ENCODE data around the gene CYP3A5.
"Not testable (repeated sequence)": the region's sequence is repeated elsewhere in the genome, so short reads cannot be mapped to it uniquely, and the experiment has no call there.

CYP3A5 gene

GRCh38 chr7:99653754-99654153 lies 26.0 kb downstream of the CYP3A5 start:
- Histone ChIP-seq H3K4me3 (ENCODE audit: low read length) (no peak overlapping the region), H3K4me2 (ENCODE audit: low read depth, low read length) (no peak overlapping the region), H2AFZ (ENCODE audit: low read length) (no peak overlapping the region), H4K20me1 (ENCODE audit: insufficient read depth, low read length) (no peaks in the 10 kb centered on the region), H3F3A (ENCODE audit: insufficient read depth, low read length) (no peaks in the 10 kb centered on the region), H3K9me2 (replicated peaks; ENCODE audit: insufficient read depth, low read length) (no peaks in the 10 kb centered on the region), H3K9me3 (replicated peaks; ENCODE audit: insufficient read depth, low read length) (no peaks in the 10 kb centered on the region), H3K4me1 (ENCODE audit: low read length) (no peaks in the 10 kb centered on the region), H3K9ac (ENCODE audit: low read length) (no peak overlapping the region), H3K79me2 (ENCODE audit: low read length) (no peaks in the 10 kb centered on the region), H3K27ac (ENCODE audit: low read length) (no peak overlapping the region), H3K36me3 (replicated peaks; ENCODE audit: insufficient read depth, low read length) (no peaks in the 10 kb centered on the region), H3K27me3 (replicated peaks; ENCODE audit: insufficient read depth, low read length) (no peaks in the 10 kb centered on the region)
- no peak for TF ChIP-seq EZH2phosphoT487 (IDR thresholded peaks at IDR 0.05; ENCODE audit: low read length)
- TF ChIP-seq CTCF (IDR thresholded peaks at IDR 0.05; ENCODE audit: low read length), result no peak
- TF ChIP-seq EZH2 (optimal IDR thresholded peaks at IDR 0.05; ENCODE audit: low read depth, low read length), result no peak
- no peak for DNase-seq

GRCh38 chr7:99653269-99653668 lies 26.5 kb downstream of the CYP3A5 start:
- H3K27ac ChIP-seq (ENCODE audit: low read length); H2AFZ ChIP-seq (ENCODE audit: low read length); H3K79me2 ChIP-seq (ENCODE audit: low read length); H3K27me3 ChIP-seq (replicated peaks; ENCODE audit: insufficient read depth, low read length); H3K9me2 ChIP-seq (replicated peaks; ENCODE audit: insufficient read depth, low read length); H3F3A ChIP-seq (ENCODE audit: insufficient read depth, low read length); H3K36me3 ChIP-seq (replicated peaks; ENCODE audit: insufficient read depth, low read length); H3K4me1 ChIP-seq (ENCODE audit: low read length); H4K20me1 ChIP-seq (ENCODE audit: insufficient read depth, low read length); H3K9ac ChIP-seq (ENCODE audit: low read length); DNase-seq; H3K4me2 ChIP-seq (ENCODE audit: low read depth, low read length); H3K4me3 ChIP-seq (ENCODE audit: low read length); H3K9me3 ChIP-seq (replicated peaks; ENCODE audit: insufficient read depth, low read length): not testable (repeated sequence)

GRCh38 chr7:99652671-99653070 lies 27.1 kb downstream of the CYP3A5 start:
- no peak for TF ChIP-seq EZH2 (optimal IDR thresholded peaks at IDR 0.05; ENCODE audit: low read depth, low read length)
- TF ChIP-seq EZH2phosphoT487 (IDR thresholded peaks at IDR 0.05; ENCODE audit: low read length), result no peak
- no peak for TF ChIP-seq CTCF (IDR thresholded peaks at IDR 0.05; ENCODE audit: low read length)

GRCh38 chr7:99651290-99651689 lies 28.5 kb downstream of the CYP3A5 start:
- TF ChIP-seq EZH2 (optimal IDR thresholded peaks at IDR 0.05; ENCODE audit: low read depth, low read length) (no peak), EZH2phosphoT487 (IDR thresholded peaks at IDR 0.05; ENCODE audit: low read length) (no peak), CTCF (IDR thresholded peaks at IDR 0.05; ENCODE audit: low read length) (no peak)

More at GRCh38 chr7:99652671-99653070, 27.1 kb downstream of the CYP3A5 start:
- no peak overlapping the region for H2AFZ ChIP-seq (ENCODE audit: low read length)
- no peak overlapping the region for H3K27ac ChIP-seq (ENCODE audit: low read length)
- no peak overlapping the region for H3K4me3 ChIP-seq (ENCODE audit: low read length)
- H3K27me3 ChIP-seq (replicated peaks; ENCODE audit: insufficient read depth, low read length), result no peaks in the 10 kb centered on the region
- H3K9ac ChIP-seq (ENCODE audit: low read length), result no peak overlapping the region
- DNase-seq, result no peak
- H3K9me2 ChIP-seq (replicated peaks; ENCODE audit: insufficient read depth, low read length), result no peaks in the 10 kb centered on the region
- H3F3A ChIP-seq (ENCODE audit: insufficient read depth, low read length), result no peaks in the 10 kb centered on the region
- H3K4me2 ChIP-seq (ENCODE audit: low read depth, low read length), result no peak overlapping the region
- no peaks in the 10 kb centered on the region for H3K9me3 ChIP-seq (replicated peaks; ENCODE audit: insufficient read depth, low read length)
- no peaks in the 10 kb centered on the region for H3K36me3 ChIP-seq (replicated peaks; ENCODE audit: insufficient read depth, low read length)
- no peaks in the 10 kb centered on the region for H3K79me2 ChIP-seq (ENCODE audit: low read length)
- H4K20me1 ChIP-seq (ENCODE audit: insufficient read depth, low read length), result no peaks in the 10 kb centered on the region
- H3K4me1 ChIP-seq (ENCODE audit: low read length), result no peaks in the 10 kb centered on the region

More at GRCh38 chr7:99651290-99651689, 28.5 kb downstream of the CYP3A5 start:
- H3F3A ChIP-seq (ENCODE audit: insufficient read depth, low read length), result no peaks in the 10 kb centered on the region
- H3K9me3 ChIP-seq (replicated peaks; ENCODE audit: insufficient read depth, low read length), result no peaks in the 10 kb centered on the region
- H3K9ac ChIP-seq (ENCODE audit: low read length), result no peak overlapping the region
- H4K20me1 ChIP-seq (ENCODE audit: insufficient read depth, low read length), result no peaks in the 10 kb centered on the region
- H3K4me3 ChIP-seq (ENCODE audit: low read length), result no peak overlapping the region
- H3K79me2 ChIP-seq (ENCODE audit: low read length), result no peaks in the 10 kb centered on the region
- H2AFZ ChIP-seq (ENCODE audit: low read length), result no peak overlapping the region
- H3K4me2 ChIP-seq (ENCODE audit: low read depth, low read length), result no peak overlapping the region
- no peaks in the 10 kb centered on the region for H3K4me1 ChIP-seq (ENCODE audit: low read length)
- H3K9me2 ChIP-seq (replicated peaks; ENCODE audit: insufficient read depth, low read length), result no peaks in the 10 kb centered on the region
- DNase-seq, result no peak
- no peaks in the 10 kb centered on the region for H3K27me3 ChIP-seq (replicated peaks; ENCODE audit: insufficient read depth, low read length)
- no peaks in the 10 kb centered on the region for H3K36me3 ChIP-seq (replicated peaks; ENCODE audit: insufficient read depth, low read length)
- H3K27ac ChIP-seq (ENCODE audit: low read length), result no peak overlapping the region
